HepG2 (cell line): ENCODE results near the gene PIK3C3.

Source experiments
- CBFB ChIP-seq: sonication (generic); formaldehyde crosslinking; IDR thresholded peaks from 2 replicates; pipeline ENCODE4 v1.4.0; 2020; ENCODE audit warnings: missing genetic modification reagents
- DMAP1 ChIP-seq: IDR thresholded peaks from 2 replicates; pipeline ENCODE4 v1.6.1; 2016
- HDAC6 ChIP-seq: fragments of 200-600 bp; sonication (generic); IDR thresholded peaks from 2 replicates; pipeline ENCODE4 v1.7.0; 2017; ENCODE audit warnings: mild to moderate bottlenecking, antibody characterized with exemption, low read length, low read depth
- MEF2D ChIP-seq: sonication (generic); formaldehyde crosslinking; IDR thresholded peaks from 2 replicates; pipeline ENCODE4 v1.5.1; 2020; ENCODE audit warnings: mild to moderate bottlenecking, missing genetic modification reagents
- RFX5 ChIP-seq: IDR thresholded peaks from 2 replicates; pipeline ENCODE4 v1.6.1; 2011; ENCODE audit warnings: low read depth, low read length, improper control_type of control experiment
- TAF1 ChIP-seq: sonication (generic); formaldehyde crosslinking; IDR thresholded peaks from 2 replicates; pipeline ENCODE4 v1.4.0; 2020; ENCODE audit warnings: missing genetic modification reagents
- TSC22D2 ChIP-seq: sonication (generic); formaldehyde crosslinking; IDR thresholded peaks from 2 replicates; pipeline ENCODE4 v1.5.1; 2020; ENCODE audit warnings: missing genetic modification reagents, mild to moderate bottlenecking, borderline replicate concordance
- U2AF1 ChIP-seq: fragments of 200-400 bp; formaldehyde crosslinking; optimal IDR thresholded peaks from 2 replicates; pipeline ENCODE3; 2017; ENCODE audit warnings: mild to moderate bottlenecking, low read depth, low read length
- ZNF660 ChIP-seq: sonication (generic); formaldehyde crosslinking; IDR thresholded peaks from 2 replicates; pipeline ENCODE4 v1.5.1; 2020; ENCODE audit warnings: mild to moderate bottlenecking, low read depth, missing genetic modification reagents, borderline replicate concordance
- TF ChIP-seq, protein P1 (sequence below): IDR thresholded peaks from 2 replicates; pipeline ENCODE4 v1.6.1; 2012; ENCODE audit warnings: inconsistent platforms
- TF ChIP-seq, protein P2 (sequence below): sonication (generic); formaldehyde crosslinking; IDR thresholded peaks from 2 replicates; pipeline ENCODE4 v1.5.0; 2020; ENCODE audit warnings: mild to moderate bottlenecking, missing genetic modification reagents, moderate library complexity

DNA sequence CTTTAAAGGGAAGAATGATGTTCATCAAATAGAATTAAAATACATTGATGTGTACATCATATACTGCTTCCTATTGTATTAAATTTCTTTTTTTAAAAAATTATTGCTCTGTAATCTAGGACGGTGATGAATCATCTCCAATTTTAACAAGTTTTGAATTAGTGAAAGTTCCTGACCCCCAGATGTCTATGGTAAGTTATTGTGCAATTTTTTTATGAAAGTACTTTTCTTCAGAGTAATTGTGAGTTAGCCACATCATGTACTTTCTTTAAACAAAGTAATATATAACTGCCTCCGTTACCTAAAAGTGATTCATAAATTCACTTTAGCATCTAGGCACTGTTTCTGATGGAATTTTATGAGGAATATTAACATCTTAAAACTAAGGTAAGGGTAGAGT, 38.1 kb downstream of the PIK3C3 start:
- no peak for TF ChIP-seq DMAP1 (CRISPR knock-in tag)
- TF ChIP-seq TSC22D2 (CRISPR knock-in tag), result no peak
- no peak for TF ChIP-seq U2AF1
- no peak for TF ChIP-seq TAF1 (CRISPR knock-in tag)
- TF ChIP-seq, protein P1, sequence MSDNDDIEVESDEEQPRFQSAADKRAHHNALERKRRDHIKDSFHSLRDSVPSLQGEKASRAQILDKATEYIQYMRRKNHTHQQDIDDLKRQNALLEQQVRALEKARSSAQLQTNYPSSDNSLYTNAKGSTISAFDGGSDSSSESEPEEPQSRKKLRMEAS, result no peak
- TF ChIP-seq, protein P2, sequence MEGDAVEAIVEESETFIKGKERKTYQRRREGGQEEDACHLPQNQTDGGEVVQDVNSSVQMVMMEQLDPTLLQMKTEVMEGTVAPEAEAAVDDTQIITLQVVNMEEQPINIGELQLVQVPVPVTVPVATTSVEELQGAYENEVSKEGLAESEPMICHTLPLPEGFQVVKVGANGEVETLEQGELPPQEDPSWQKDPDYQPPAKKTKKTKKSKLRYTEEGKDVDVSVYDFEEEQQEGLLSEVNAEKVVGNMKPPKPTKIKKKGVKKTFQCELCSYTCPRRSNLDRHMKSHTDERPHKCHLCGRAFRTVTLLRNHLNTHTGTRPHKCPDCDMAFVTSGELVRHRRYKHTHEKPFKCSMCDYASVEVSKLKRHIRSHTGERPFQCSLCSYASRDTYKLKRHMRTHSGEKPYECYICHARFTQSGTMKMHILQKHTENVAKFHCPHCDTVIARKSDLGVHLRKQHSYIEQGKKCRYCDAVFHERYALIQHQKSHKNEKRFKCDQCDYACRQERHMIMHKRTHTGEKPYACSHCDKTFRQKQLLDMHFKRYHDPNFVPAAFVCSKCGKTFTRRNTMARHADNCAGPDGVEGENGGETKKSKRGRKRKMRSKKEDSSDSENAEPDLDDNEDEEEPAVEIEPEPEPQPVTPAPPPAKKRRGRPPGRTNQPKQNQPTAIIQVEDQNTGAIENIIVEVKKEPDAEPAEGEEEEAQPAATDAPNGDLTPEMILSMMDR (CRISPR knock-in tag), result no peak
- TF ChIP-seq HDAC6, result no peak
- TF ChIP-seq ZNF660, result no peak
- TF ChIP-seq RFX5, result no peak
- TF ChIP-seq CBFB (CRISPR knock-in tag), result no peak
- no peak for TF ChIP-seq MEF2D (CRISPR knock-in tag)
